Adrenal gland (tissue), 5 donors: Measurements from ENCODE around the gene PDGFRA.
"Not testable (repeated sequence)": the region's sequence is repeated elsewhere in the genome, so short reads cannot be mapped to it uniquely, and the experiment has no call there.

ENCODE experiments used
- CTCF ChIP-seq, 6 experiments: fragments of 450-650 bp in 4 of 6; fragments of 200-600 bp in 2 of 6; sonication (generic) in 1 of 6; IDR thresholded peaks; 1 replicate in 5 of 6; 2 replicates in 1 of 6; pipeline versions ENCODE4 v1.5.1 to v1.8.0; 2016 to 2021; ENCODE audit warnings: antibody characterized with exemption in 6 of 6, mild to moderate bottlenecking in 2 of 6, moderate library complexity in 1 of 6
- POLR2A ChIP-seq, 2 donors: fragments of 450-650 bp; IDR thresholded peaks; one replicate each; pipeline ENCODE4 v1.6.1; 2017; ENCODE audit warnings: antibody characterized with exemption in 2 of 2, mild to moderate bottlenecking in 2 of 2, moderate library complexity in 1 of 2
- donor health status: DM: no; HTN: no; CAD: no.

- TF ChIP-seq CTCF, POLR2A (IDR thresholded peaks at IDR 0.05): not testable (repeated sequence)
Observed at GRCh38 chr4:54243541-54243940, 14.4 kb downstream of the PDGFRA start.
